K562 (cell line): ENCODE data around the gene AGRN. TPM values are rescaled to one million over a fixed set of nuclear protein-coding genes. Genes with fewer than 3 reads are reported as not detected.

Experiments
- ARID4B ChIP-seq: sonication (generic); formaldehyde crosslinking; IDR thresholded peaks from 2 replicates; pipeline ENCODE4 v1.8.0; 2022; ENCODE audit warnings: mild to moderate bottlenecking, missing genetic modification reagents
- CBX5 ChIP-seq: IDR thresholded peaks from 2 replicates; pipeline ENCODE4 v1.6.1; 2014; ENCODE audit warnings: low read depth, borderline replicate concordance
- KAT8 ChIP-seq: fragments of 450-650 bp; IDR thresholded peaks from 2 replicates; pipeline ENCODE4 v1.6.1; 2016; ENCODE audit warnings: low read depth, mild to moderate bottlenecking
- LCOR ChIP-seq: sonication (generic); formaldehyde crosslinking; IDR thresholded peaks from 2 replicates; pipeline ENCODE4 v1.8.0; 2022; ENCODE audit warnings: mild to moderate bottlenecking, missing genetic modification reagents
- PCBP1 ChIP-seq: fragments of 200-400 bp; formaldehyde crosslinking; IDR thresholded peaks from 2 replicates; pipeline ENCODE4 v1.6.1; 2018; ENCODE audit warnings: mild to moderate bottlenecking, low read depth, low read length; ENCODE audit not compliant: poor library complexity, severe bottlenecking
- PML ChIP-seq: IDR thresholded peaks from 2 replicates; pipeline ENCODE4 v1.6.1; 2012; ENCODE audit warnings: low read length, inconsistent platforms
- POLR3G ChIP-seq: IDR thresholded peaks from 2 replicates; pipeline ENCODE4 v1.6.1; 2011; ENCODE audit not compliant: insufficient read length, insufficient replicate concordance; ENCODE audit errors: extremely low read depth
- PTBP1 ChIP-seq: fragments of 200-400 bp; formaldehyde crosslinking; IDR thresholded peaks from 2 replicates; pipeline ENCODE4 v1.6.1; 2017; ENCODE audit warnings: low read depth, low read length
- RCOR1 ChIP-seq, 2 experiments: IDR thresholded peaks; 2 replicates each; pipeline ENCODE4 v1.6.1; 2012; ENCODE audit warnings: low read depth in 2 of 2, low read length in 2 of 2, borderline replicate concordance in 1 of 2, improper control_type of control experiment in 1 of 2
- SFPQ ChIP-seq: fragments of 200-400 bp; formaldehyde crosslinking; IDR thresholded peaks from 2 replicates; pipeline ENCODE4 v1.6.1; 2017; ENCODE audit warnings: mild to moderate bottlenecking, low read depth, low read length, moderate library complexity
- TSC22D4 ChIP-seq: fragments of 450-650 bp; IDR thresholded peaks from 2 replicates; pipeline ENCODE4 v1.6.1; 2016; ENCODE audit warnings: missing genetic modification characterization, missing biosample characterization, control low read depth
- ZNF384 ChIP-seq: IDR thresholded peaks from 2 replicates; pipeline ENCODE4 v1.6.1; 2012; ENCODE audit warnings: low read depth, low read length, improper control_type of control experiment
- ZNF592 ChIP-seq: fragments of 450-650 bp; IDR thresholded peaks from 2 replicates; pipeline ENCODE4 v1.6.1; 2017; ENCODE audit warnings: antibody characterized with exemption, mild to moderate bottlenecking
- ZNF740 ChIP-seq, 3 experiments: fragments of 200-800 bp in 1 of 3; sonication (Bioruptor generic) in 1 of 3; sonication (generic) in 1 of 3; formaldehyde crosslinking in 1 of 3; IDR thresholded peaks; 2 replicates each; pipeline versions ENCODE4 v1.6.1 to v1.8.0; 2016 to 2022; ENCODE audit warnings: mild to moderate bottlenecking in 2 of 3, missing compliant biosample characterization in 2 of 3, missing genetic modification characterization in 2 of 3, missing genetic modification reagents in 1 of 3
- polyA plus RNA-seq, 8 experiments: library from polyadenylated mRNA; depleted of rRNA in 4 of 8; stranded (reverse) in 5 of 8; unstranded in 3 of 8; fragments of >200 nt; fragmentation: Nextera tagmentation in 2 of 8; fragmentation: Illumina TruSeq in 1 of 8; extraction: Ambion mirVana in 2 of 8; extraction: Trizol in 1 of 8; gene quantifications; 2 replicates each; pipeline versions ENCODE4 v1.2.1 to v1.2.3, GENCODE V29; 2011 to 2014; ENCODE audit warnings: inconsistent platforms in 1 of 8, missing spikeins in 1 of 8
- total RNA-seq, 7 experiments: library from RNA; depleted of rRNA in 6 of 7; stranded (reverse); fragments of >200 nt in 6 of 7; fragmentation: Illumina TruSeq in 2 of 7; extraction: Trizol in 2 of 7; gene quantifications; 2 replicates each; pipeline versions ENCODE4 v1.2.1 to v1.2.3, GENCODE V29; 2011 to 2021; ENCODE audit warnings: low replicate concordance in 1 of 7

The AGRN gene
- total and polyA plus RNA-seq, 9 of the 15 experiments (the other 6 are each of a cell fraction or from before 2014, with no cell fraction given): 0.04 to 111 (median 18.1) TPM

- TF ChIP-seq ARID4B (0 out of 2 replicates have a peak, but pooled peaks have one; percentile 6), ZNF592 (no peak), ZNF740 (CRISPR knock-in tag; IDR thresholded peaks at IDR 0.05) (0 out of 2 replicates have a peak, but pooled peaks have one; percentile 2), ZNF740 (tag; IDR thresholded peaks at IDR 0.05) (no peak), LCOR (no peak), SFPQ (no peak), PML (no peak), RCOR1 (IDR thresholded peaks at IDR 0.05; ENCODE audit: borderline replicate concordance in 1 of 2, low read depth in 2 of 2, low read length in 2 of 2) (peak in 1 of 2 experiments; percentile 70; a peak in 1 of 4 replicates), KAT8 (no peak), POLR3G (no peak), TSC22D4 (tag) (no peak), CBX5 (no peak), PTBP1 (no peak), PCBP1 (peak; percentile 39), ZNF384 (peak; percentile 41; the same call in 1 of the 2 replicates)
These were observed 38.4 kb downstream of the AGRN start (continued) for GRCh38 chr1:1058088-1058905.
